K562 (cell line): ENCODE data around the gene MEX3C. TPM values are rescaled to one million over a fixed set of nuclear protein-coding genes. Genes with fewer than 3 reads are reported as not detected.

ENCODE experiments used
- ASH1L ChIP-seq: fragments of 450-650 bp; IDR thresholded peaks from 2 replicates; pipeline ENCODE4 v1.6.1; 2018; ENCODE audit warnings: borderline replicate concordance, mild to moderate bottlenecking, low read depth; ENCODE audit not compliant: partially characterized antibody
- CC2D1A ChIP-seq: fragments of 450-650 bp; IDR thresholded peaks from 2 replicates; pipeline ENCODE4 v1.6.1; 2017; ENCODE audit warnings: mild to moderate bottlenecking
- KDM5B ChIP-seq: fragments of 200-600 bp; sonication (generic); IDR thresholded peaks from 2 replicates; pipeline ENCODE4 v1.6.1; 2012; ENCODE audit warnings: low read depth, mild to moderate bottlenecking, moderate library complexity, low read length, control low read depth, inconsistent platforms; ENCODE audit not compliant: insufficient replicate concordance
- MAZ ChIP-seq, 2 experiments: fragments of 450-650 bp in 1 of 2; sonication (generic) in 1 of 2; formaldehyde crosslinking; IDR thresholded peaks in 1 of 2; conservative IDR thresholded peaks in 1 of 2; 2 replicates each; pipeline versions ENCODE4 v1.4.0 to v1.5.0; 2020; ENCODE audit warnings: mild to moderate bottlenecking in 1 of 2, missing genetic modification reagents in 1 of 2
- MEF2A ChIP-seq: IDR thresholded peaks from 2 replicates; pipeline ENCODE4 v1.6.1; 2011; ENCODE audit warnings: low read depth, mild to moderate bottlenecking, low read length, moderate library complexity; ENCODE audit not compliant: control insufficient read depth
- NUFIP1 ChIP-seq: fragments of 450-650 bp; IDR thresholded peaks from 2 replicates; pipeline ENCODE4 v1.6.1; 2018; ENCODE audit not compliant: partially characterized antibody
- POLR2G ChIP-seq: fragments of 200-400 bp; formaldehyde crosslinking; IDR thresholded peaks from 2 replicates; pipeline ENCODE4 v1.6.1; 2017; ENCODE audit warnings: low read depth, mild to moderate bottlenecking, antibody characterized with exemption, low read length, moderate library complexity
- SAP30 ChIP-seq: fragments of 200-600 bp; sonication (generic); IDR thresholded peaks from 2 replicates; pipeline ENCODE4 v1.6.1; 2012; ENCODE audit warnings: borderline replicate concordance, low read depth, mild to moderate bottlenecking, moderate library complexity, low read length, control low read depth, inconsistent platforms; ENCODE audit not compliant: insufficient read depth, poor library complexity, severe bottlenecking
- polyA plus RNA-seq, 8 experiments: library from polyadenylated mRNA; depleted of rRNA in 4 of 8; stranded (reverse) in 5 of 8; unstranded in 3 of 8; fragments of >200 nt; fragmentation: Nextera tagmentation in 2 of 8; fragmentation: Illumina TruSeq in 1 of 8; extraction: Ambion mirVana in 2 of 8; extraction: Trizol in 1 of 8; gene quantifications; 2 replicates each; pipeline versions ENCODE4 v1.2.1 to v1.2.3, GENCODE V29; 2011 to 2014; ENCODE audit warnings: inconsistent platforms in 1 of 8, missing spikeins in 1 of 8
- total RNA-seq, 7 experiments: library from RNA; depleted of rRNA in 6 of 7; stranded (reverse); fragments of >200 nt in 6 of 7; fragmentation: Illumina TruSeq in 2 of 7; extraction: Trizol in 2 of 7; gene quantifications; 2 replicates each; pipeline versions ENCODE4 v1.2.1 to v1.2.3, GENCODE V29; 2011 to 2021; ENCODE audit warnings: low replicate concordance in 1 of 7
- TF ChIP-seq, protein P1 (sequence below): IDR thresholded peaks from 2 replicates; pipeline ENCODE4 v1.6.1; 2014; ENCODE audit warnings: antibody characterized with exemption
- TF ChIP-seq, protein P2 (sequence below): fragments of 250-450 bp; sonication (Bioruptor Pico); IDR thresholded peaks from 2 replicates; pipeline ENCODE4 v1.8.0; 2022; ENCODE audit warnings: inconsistent platforms, mild to moderate bottlenecking, moderate library complexity, borderline replicate concordance
- TF ChIP-seq, protein P3 (sequence below): fragments of 250-450 bp; sonication (Bioruptor Pico); IDR thresholded peaks from 2 replicates; pipeline ENCODE4 v1.8.0; 2021; ENCODE audit warnings: moderate library complexity, mild to moderate bottlenecking, inconsistent platforms

MEX3C gene
- total and polyA plus RNA-seq, 9 of the 15 experiments (the other 6 are each of a cell fraction or from before 2014, with no cell fraction given), result 2.4 to 14.2 (median 10.6) TPM

DNA sequence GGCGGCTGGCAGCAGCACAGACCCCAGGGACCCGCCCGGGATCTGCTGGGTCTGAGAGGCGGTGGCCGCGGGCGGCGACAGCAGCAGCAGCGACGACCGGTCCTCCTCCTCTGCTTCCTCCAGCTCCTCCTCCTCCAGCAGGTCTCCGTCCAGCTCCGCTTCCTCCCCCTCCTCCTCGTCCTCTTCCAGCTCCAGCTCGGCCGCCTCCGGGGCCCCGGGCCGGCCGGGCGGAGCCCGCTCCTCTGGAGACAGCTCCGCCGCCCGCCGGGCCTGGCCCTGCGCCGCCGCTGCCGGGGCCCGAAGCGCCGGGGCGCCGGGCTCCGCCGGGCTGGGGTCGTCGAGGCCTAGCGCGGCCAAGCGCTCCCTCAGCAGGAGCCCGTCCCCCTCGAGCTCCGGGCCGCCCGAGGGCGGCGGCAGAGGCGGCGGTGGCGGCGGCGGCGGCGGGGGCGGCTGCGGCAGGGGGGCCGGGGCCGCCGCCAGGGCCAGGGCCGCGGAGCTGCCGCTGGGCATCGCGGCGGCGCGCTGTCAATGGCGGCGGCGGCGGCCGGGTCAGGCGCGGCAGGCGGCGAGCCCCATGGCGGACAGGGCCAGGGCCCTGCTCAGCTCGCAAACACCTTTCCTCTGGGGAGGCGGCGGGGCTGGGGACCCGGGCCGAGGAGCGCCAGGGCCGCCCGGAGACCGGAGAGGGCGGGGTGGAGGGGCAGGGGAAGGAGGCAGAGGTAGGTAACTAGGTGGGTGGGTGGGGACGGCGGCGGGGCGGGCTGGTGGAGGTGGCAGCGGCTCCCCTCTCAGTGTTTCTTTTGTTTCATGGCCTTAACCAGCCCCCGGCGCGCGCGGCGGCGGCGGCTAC lies 445 bp downstream of the MEX3C start (continued):
- TF ChIP-seq, protein P1, sequence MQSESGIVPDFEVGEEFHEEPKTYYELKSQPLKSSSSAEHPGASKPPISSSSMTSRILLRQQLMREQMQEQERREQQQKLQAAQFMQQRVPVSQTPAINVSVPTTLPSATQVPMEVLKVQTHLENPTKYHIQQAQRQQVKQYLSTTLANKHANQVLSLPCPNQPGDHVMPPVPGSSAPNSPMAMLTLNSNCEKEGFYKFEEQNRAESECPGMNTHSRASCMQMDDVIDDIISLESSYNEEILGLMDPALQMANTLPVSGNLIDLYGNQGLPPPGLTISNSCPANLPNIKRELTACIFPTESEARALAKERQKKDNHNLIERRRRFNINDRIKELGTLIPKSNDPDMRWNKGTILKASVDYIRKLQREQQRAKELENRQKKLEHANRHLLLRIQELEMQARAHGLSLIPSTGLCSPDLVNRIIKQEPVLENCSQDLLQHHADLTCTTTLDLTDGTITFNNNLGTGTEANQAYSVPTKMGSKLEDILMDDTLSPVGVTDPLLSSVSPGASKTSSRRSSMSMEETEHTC, result no peak
- TF ChIP-seq MEF2A (no peak), POLR2G (peak; percentile 80), MAZ (CRISPR knock-in tag; conservative IDR thresholded peaks at IDR 0.05 in 1 of 2, IDR thresholded peaks at IDR 0.05 in 1 of 2) (no peak; a peak in 1 of 4 replicates), KDM5B (no peak), SAP30 (peak; percentile 44), NUFIP1 (no peak), ASH1L (no peak), CC2D1A (no peak)
- TF ChIP-seq, protein P2, sequence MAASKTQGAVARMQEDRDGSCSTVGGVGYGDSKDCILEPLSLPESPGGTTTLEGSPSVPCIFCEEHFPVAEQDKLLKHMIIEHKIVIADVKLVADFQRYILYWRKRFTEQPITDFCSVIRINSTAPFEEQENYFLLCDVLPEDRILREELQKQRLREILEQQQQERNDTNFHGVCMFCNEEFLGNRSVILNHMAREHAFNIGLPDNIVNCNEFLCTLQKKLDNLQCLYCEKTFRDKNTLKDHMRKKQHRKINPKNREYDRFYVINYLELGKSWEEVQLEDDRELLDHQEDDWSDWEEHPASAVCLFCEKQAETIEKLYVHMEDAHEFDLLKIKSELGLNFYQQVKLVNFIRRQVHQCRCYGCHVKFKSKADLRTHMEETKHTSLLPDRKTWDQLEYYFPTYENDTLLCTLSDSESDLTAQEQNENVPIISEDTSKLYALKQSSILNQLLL (CRISPR knock-in tag), result no peak
- TF ChIP-seq, protein P3, sequence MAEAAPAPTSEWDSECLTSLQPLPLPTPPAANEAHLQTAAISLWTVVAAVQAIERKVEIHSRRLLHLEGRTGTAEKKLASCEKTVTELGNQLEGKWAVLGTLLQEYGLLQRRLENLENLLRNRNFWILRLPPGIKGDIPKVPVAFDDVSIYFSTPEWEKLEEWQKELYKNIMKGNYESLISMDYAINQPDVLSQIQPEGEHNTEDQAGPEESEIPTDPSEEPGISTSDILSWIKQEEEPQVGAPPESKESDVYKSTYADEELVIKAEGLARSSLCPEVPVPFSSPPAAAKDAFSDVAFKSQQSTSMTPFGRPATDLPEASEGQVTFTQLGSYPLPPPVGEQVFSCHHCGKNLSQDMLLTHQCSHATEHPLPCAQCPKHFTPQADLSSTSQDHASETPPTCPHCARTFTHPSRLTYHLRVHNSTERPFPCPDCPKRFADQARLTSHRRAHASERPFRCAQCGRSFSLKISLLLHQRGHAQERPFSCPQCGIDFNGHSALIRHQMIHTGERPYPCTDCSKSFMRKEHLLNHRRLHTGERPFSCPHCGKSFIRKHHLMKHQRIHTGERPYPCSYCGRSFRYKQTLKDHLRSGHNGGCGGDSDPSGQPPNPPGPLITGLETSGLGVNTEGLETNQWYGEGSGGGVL (CRISPR knock-in tag), result no peak
